SK-N-SH (cell line): ENCODE results near the gene C10orf90. TPM values are rescaled to one million over a fixed set of nuclear protein-coding genes. Genes with fewer than 3 reads are reported as not detected.

ENCODE experiments used
- CTCF ChIA-PET: fragments of 300-600, 350-600 bp; formaldehyde crosslinking; extraction: SDS; loops from one replicate; lab custom pipeline; 2021; lab: Yijun Ruan, JAX
- POLR2A ChIA-PET: fragments of 350-600 bp; sonication (Branson Sonifier 250); formaldehyde crosslinking; extraction: SDS; loops from one replicate; lab custom pipeline; 2020; ENCODE audit warnings: antibody characterized with exemption, inconsistent platforms; lab: Yijun Ruan, JAX
- DNase-seq: peaks from one replicate; pipeline ENCODE4 v3.0.0; 2012
- H2AFZ ChIP-seq: fragments of 200-600 bp; sonication (generic); 2 replicates; pipeline ENCODE4 v1.8.1; 2016; ENCODE audit warnings: antibody characterized with exemption, mild to moderate bottlenecking, low read depth
- H3F3A ChIP-seq: fragments of 200-600 bp; sonication (generic); replicated peaks from 2 replicates; pipeline ENCODE3; 2016; ENCODE audit warnings: antibody characterized with exemption, mild to moderate bottlenecking; ENCODE audit not compliant: insufficient read depth
- H3K27ac ChIP-seq, 2 experiments: fragments of 200-500 bp in 1 of 2; fragments of 200-600 bp in 1 of 2; sonication (Bioruptor generic) in 1 of 2; sonication (generic), shearing (Covaris generic) in 1 of 2; 2 replicates each; pipeline versions ENCODE4 v1.5.1 to v1.6.1; 2014 to 2016; ENCODE audit warnings: low read depth in 2 of 2, inconsistent platforms in 1 of 2, low read length in 1 of 2, mild to moderate bottlenecking in 1 of 2, mixed read lengths in 1 of 2
- H3K27me3 ChIP-seq: fragments of 200-600 bp; sonication (generic), shearing (Covaris generic); 2 replicates; pipeline ENCODE4 v1.6.1; 2016; ENCODE audit warnings: mixed run types; ENCODE audit not compliant: insufficient read depth
- H3K36me3 ChIP-seq, 2 experiments: fragments of 200-500 bp in 1 of 2; fragments of 200-600 bp in 1 of 2; sonication (Bioruptor generic) in 1 of 2; sonication (generic) in 1 of 2; replicated peaks in 1 of 2; 2 replicates each; pipeline versions ENCODE3 to v1.5.1; 2014 to 2016; ENCODE audit warnings: low read length in 1 of 2, mild to moderate bottlenecking in 1 of 2; ENCODE audit not compliant: insufficient read depth in 2 of 2, control insufficient read depth in 1 of 2
- H3K4me1 ChIP-seq, 2 experiments: fragments of 200-500 bp in 1 of 2; fragments of 200-600 bp in 1 of 2; sonication (Bioruptor generic) in 1 of 2; sonication (generic), shearing (Covaris generic) in 1 of 2; 2 replicates each; pipeline versions ENCODE4 v1.5.1 to v1.6.1; 2014 to 2016; ENCODE audit warnings: low read depth in 1 of 2, low read length in 1 of 2, mixed run types in 1 of 2; ENCODE audit not compliant: insufficient read depth in 2 of 2, control insufficient read depth in 1 of 2
- H3K4me2 ChIP-seq: fragments of 200-600 bp; sonication (generic), shearing (Covaris generic); 2 replicates; pipeline ENCODE4 v1.6.1; 2017; ENCODE audit warnings: mixed run types
- H3K4me3 ChIP-seq, 2 experiments: fragments of 200-500 bp in 1 of 2; fragments of 200-600 bp in 1 of 2; sonication (Bioruptor generic) in 1 of 2; sonication (generic), shearing (Covaris generic) in 1 of 2; 2 replicates each; pipeline versions ENCODE4 v1.5.1 to v1.8.1; 2014 to 2016; ENCODE audit warnings: low read depth in 2 of 2, inconsistent platforms in 1 of 2, low read length in 1 of 2, mild to moderate bottlenecking in 1 of 2, mixed read lengths in 1 of 2, moderate library complexity in 1 of 2
- H3K79me2 ChIP-seq: fragments of 200-600 bp; sonication (generic); 2 replicates; pipeline ENCODE4 v1.8.1; 2017; ENCODE audit warnings: mild to moderate bottlenecking; ENCODE audit not compliant: insufficient read depth
- H3K9ac ChIP-seq: fragments of 200-600 bp; sonication (generic); 2 replicates; pipeline ENCODE4 v1.6.1; 2017; ENCODE audit warnings: mixed run types
- H3K9me2 ChIP-seq: fragments of 200-600 bp; sonication (generic); 2 replicates; pipeline ENCODE4 v1.6.1; 2017; ENCODE audit warnings: mixed run types
- H3K9me3 ChIP-seq: fragments of 200-600 bp; sonication (generic); 2 replicates; pipeline ENCODE4 v1.6.1; 2017; ENCODE audit warnings: mixed run types, mild to moderate bottlenecking, moderate library complexity
- H4K20me1 ChIP-seq: fragments of 200-600 bp; sonication (generic); 2 replicates; pipeline ENCODE4 v1.6.1; 2017; ENCODE audit warnings: mild to moderate bottlenecking, mixed run types; ENCODE audit not compliant: insufficient read depth
- CHD2 ChIP-seq: fragments of 150-350 bp; IDR thresholded peaks from 2 replicates; pipeline ENCODE4 v1.6.1; 2018; ENCODE audit warnings: low read length; ENCODE audit not compliant: partially characterized antibody
- CTCF ChIP-seq: fragments of 200-600 bp; sonication (generic); IDR thresholded peaks from 2 replicates; pipeline ENCODE4 v1.6.1; 2017; ENCODE audit warnings: antibody characterized with exemption, mild to moderate bottlenecking, moderate library complexity
- ELF1 ChIP-seq: IDR thresholded peaks from 2 replicates; pipeline ENCODE4 v1.4.0; 2012
- EP300 ChIP-seq, 2 experiments: IDR thresholded peaks; 2 replicates each; pipeline versions ENCODE4 v1.4.0 to v1.6.1; 2012; ENCODE audit warnings: borderline replicate concordance in 1 of 2, low read depth in 1 of 2, low read length in 1 of 2
- FOSL2 ChIP-seq: IDR thresholded peaks from 2 replicates; pipeline ENCODE4 v1.4.0; 2012; ENCODE audit warnings: low read depth, mild to moderate bottlenecking, moderate library complexity, borderline replicate concordance
- FOXJ3 ChIP-seq: sonication (generic); formaldehyde crosslinking; IDR thresholded peaks from 2 replicates; pipeline ENCODE4 v1.5.1; 2020; ENCODE audit warnings: mild to moderate bottlenecking, missing genetic modification reagents
- FOXM1 ChIP-seq: IDR thresholded peaks from 2 replicates; pipeline ENCODE4 v1.4.0; 2012; ENCODE audit warnings: low read depth, mild to moderate bottlenecking
- GATA2 ChIP-seq: sonication (generic); formaldehyde crosslinking; IDR thresholded peaks from 2 replicates; pipeline ENCODE4 v1.5.0; 2020; ENCODE audit warnings: mild to moderate bottlenecking, missing genetic modification reagents
- IRF3 ChIP-seq: fragments of 150-350 bp; IDR thresholded peaks from 2 replicates; pipeline ENCODE4 v1.6.1; 2016; ENCODE audit warnings: mild to moderate bottlenecking, low read depth, low read length
- JUND ChIP-seq: IDR thresholded peaks from 2 replicates; pipeline ENCODE4 v1.4.0; 2012
- MAX ChIP-seq: IDR thresholded peaks from 2 replicates; pipeline ENCODE4 v1.4.0; 2012; ENCODE audit warnings: low read depth
- MEF2A ChIP-seq: IDR thresholded peaks from 2 replicates; pipeline ENCODE4 v1.4.0; 2012; ENCODE audit warnings: low read depth, borderline replicate concordance
- NFIC ChIP-seq: IDR thresholded peaks from 2 replicates; pipeline ENCODE4 v1.4.0; 2012; ENCODE audit warnings: borderline replicate concordance
- NRF1 ChIP-seq: IDR thresholded peaks from 2 replicates; pipeline ENCODE4 v1.6.1; 2012; ENCODE audit warnings: low read depth, mild to moderate bottlenecking, low read length
- POLR2AphosphoS5 ChIP-seq: IDR thresholded peaks from 2 replicates; pipeline ENCODE4 v1.6.1; 2012; ENCODE audit warnings: low read depth, low read length
- RAD21 ChIP-seq: IDR thresholded peaks from 2 replicates; pipeline ENCODE4 v1.6.1; 2012; ENCODE audit warnings: mild to moderate bottlenecking, low read length
- REST ChIP-seq: IDR thresholded peaks from 2 replicates; pipeline ENCODE4 v1.6.1; 2012; ENCODE audit warnings: mild to moderate bottlenecking, low read depth, low read length, moderate library complexity
- RFX5 ChIP-seq: IDR thresholded peaks from 2 replicates; pipeline ENCODE4 v1.6.1; 2012; ENCODE audit warnings: mild to moderate bottlenecking, improper control_type of control experiment, low read length
- RXRA ChIP-seq: IDR thresholded peaks from 2 replicates; pipeline ENCODE4 v1.4.0; 2012; ENCODE audit warnings: low read depth, mild to moderate bottlenecking, borderline replicate concordance
- SMC3 ChIP-seq: IDR thresholded peaks from 2 replicates; pipeline ENCODE4 v1.6.1; 2012; ENCODE audit warnings: low read depth, low read length, improper control_type of control experiment
- TCF12 ChIP-seq: IDR thresholded peaks from 2 replicates; pipeline ENCODE4 v1.4.0; 2012
- USF1 ChIP-seq: IDR thresholded peaks from 2 replicates; pipeline ENCODE4 v1.4.0; 2012; ENCODE audit warnings: low read depth, borderline replicate concordance
- YY1 ChIP-seq: IDR thresholded peaks from 2 replicates; pipeline ENCODE4 v1.4.0; 2012; ENCODE audit warnings: low read depth, mild to moderate bottlenecking
- WGBS: methylation state at CpG from one replicate; pipeline ENCODE4 v1.1.6; 2017; ENCODE audit warnings: low lambda C conversion rate; 5-methylcytosine and 5-hydroxymethylcytosine counted together
- polyA plus RNA-seq, 3 experiments: library from polyadenylated mRNA; depleted of rRNA; stranded (reverse); fragments of >200 nt; gene quantifications; 2 replicates each; pipeline ENCODE4 v1.2.3, GENCODE V29; 2012

Gene C10orf90
- polyA plus RNA-seq, 1 of the 3 experiments (the other 2 are of a cell fraction): 0.21 TPM

- TF ChIP-seq YY1 (peak; percentile 58; the same call in 1 of the 2 replicates), RFX5 (no peak), USF1 (0 out of 2 replicates have a peak, but pooled peaks have one; percentile 18), JUND (peak; percentile 99), RAD21 (no peak), FOXM1 (peak; percentile 91), GATA2 (CRISPR knock-in tag) (no peak), MEF2A (0 out of 2 replicates have a peak, but pooled peaks have one; percentile 3), CTCF (no peak), NRF1 (no peak), TCF12 (peak; percentile 92)
Observed at GRCh38 chr10:126397640-126398382, 272.7 kb downstream of the C10orf90 start (continued).

GRCh38 chr10:126397156-126397555, 273.3 kb downstream of the C10orf90 start:
- Histone ChIP-seq H3K4me3 (0 out of 4 replicates have a peak overlapping the region, but pooled peaks of 1 of the 2 experiments have one; percentile 44), H3K9ac (peak overlapping the region; percentile 65; the same call in 1 of the 2 replicates), H3K9me2 (no peaks in the 10 kb centered on the region), H3K9me3 (no peaks in the 10 kb centered on the region), H3K27ac (peak overlapping the region; percentile 96 to 98), H3K36me3 (no peaks in the 10 kb centered on the region), H3K4me2 (peak overlapping the region; percentile 77; the same call in 1 of the 2 replicates), H3K4me1 (peaks cover 16 to 26% of the 10 kb centered on the region in 2 experiments), H3F3A (peaks cover 17% of the 10 kb centered on the region), H4K20me1 (no peaks in the 10 kb centered on the region), H2AFZ (no peak overlapping the region), H3K79me2 (no peaks in the 10 kb centered on the region), H3K27me3 (no peaks in the 10 kb centered on the region)
- POLR2A ChIA-PET: no interaction called here
- CTCF ChIA-PET: no interaction called here
- WGBS: 95% methylated on average over 3 of the region's 3 CpGs
- no peak for DNase-seq
- TF ChIP-seq FOXJ3 (CRISPR knock-in tag) (no peak), REST (no peak), POLR2AphosphoS5 (no peak), MEF2A (no peak), FOSL2 (no peak), CHD2 (no peak), RAD21 (no peak), SMC3 (no peak), MAX (no peak), EP300 (IDR thresholded peaks at IDR 0.05; ENCODE audit: borderline replicate concordance in 1 of 2, low read depth in 1 of 2, low read length in 1 of 2) (no peak), NFIC (no peak), RXRA (no peak), TCF12 (no peak), ELF1 (no peak), YY1 (no peak), NRF1 (no peak), IRF3 (no peak)
